Measurements from ENCODE around the gene SDK2.

The SDK2 gene

DNA sequence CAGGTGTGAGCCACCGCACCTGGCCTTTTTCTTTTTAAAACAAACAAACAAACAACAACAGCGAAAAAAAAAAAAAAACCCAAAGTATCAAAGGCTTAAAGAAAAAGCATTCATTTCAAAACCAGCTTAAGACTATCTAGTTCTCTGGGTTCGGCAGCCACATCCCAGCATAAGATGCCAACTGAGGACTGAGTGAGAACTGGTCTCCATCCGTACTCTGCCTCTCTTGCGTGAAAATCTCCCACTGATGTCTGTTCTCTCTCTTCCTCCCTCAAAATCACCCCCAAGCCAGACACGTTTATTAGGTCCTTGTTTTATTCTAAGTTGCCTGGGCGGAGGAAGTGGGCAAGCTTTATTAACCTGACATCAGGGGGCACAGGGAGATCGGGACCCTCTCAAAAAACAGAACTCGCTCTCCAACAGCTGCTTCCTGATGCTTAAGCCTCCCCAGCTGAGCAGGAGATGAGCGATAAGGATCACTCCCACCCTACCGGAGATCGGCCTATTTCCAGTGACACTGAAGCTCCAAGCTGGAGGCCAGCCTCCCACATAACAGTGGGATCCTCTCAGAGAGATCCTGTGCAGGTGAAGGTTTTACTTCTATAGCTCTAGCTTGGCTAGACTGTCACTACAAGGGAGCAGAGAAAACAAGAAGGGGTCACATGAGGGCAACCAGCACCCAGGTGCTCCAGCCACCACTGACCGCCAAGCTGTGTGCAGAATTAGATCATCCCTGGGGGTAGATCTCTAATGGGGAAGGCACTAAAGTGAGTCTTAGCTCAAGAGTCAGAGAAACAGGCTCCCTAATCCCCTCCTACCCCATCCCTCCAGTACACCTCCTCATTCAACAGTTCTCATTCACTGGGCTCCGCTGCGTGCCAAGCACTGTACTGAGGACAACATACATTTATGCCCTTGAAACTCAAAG is 346.0 kb downstream of the SDK2 start:
- H3K27me3 Mint-ChIP-seq = peaks cover 21% of the 10 kb centered on the region
- no peaks in the 10 kb centered on the region for H3K36me3 Mint-ChIP-seq
- CTCF ChIA-PET = interaction anchor here (1.3 kb wide), 1 partner anchor 13 kb away, joined by 4 read pairs; no protein-coding TSS in a partner anchor
- no peaks in the 10 kb centered on the region for H3K9me3 Mint-ChIP-seq
- no peaks in the 10 kb centered on the region for H3K4me1 Mint-ChIP-seq
- no peak overlapping the region for H3K4me3 Mint-ChIP-seq
- DNase-seq = no peak
- H3K27ac Mint-ChIP-seq = no peak overlapping the region

DNA sequence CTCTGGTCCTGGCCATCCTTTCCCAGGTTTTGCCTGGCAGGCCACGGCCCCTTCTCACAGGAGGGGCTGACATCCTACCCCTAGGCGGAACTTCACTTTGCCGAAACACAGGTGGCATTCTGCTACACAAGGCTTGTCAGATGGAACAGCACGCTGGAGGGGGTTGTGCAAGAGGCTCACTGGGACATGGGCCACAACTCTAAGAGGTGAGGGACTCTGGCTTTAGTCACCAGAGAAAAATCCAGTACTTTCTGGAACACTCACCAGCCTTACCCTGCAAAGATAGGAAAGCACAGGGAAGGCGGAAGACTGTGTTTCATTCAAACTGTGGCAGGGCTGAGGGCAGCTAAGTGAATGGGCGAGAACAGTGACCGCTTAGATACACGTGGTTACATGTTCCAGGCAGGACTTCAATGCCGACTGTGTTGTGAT is 350.7 kb downstream of the SDK2 start:
- CTCF ChIA-PET = no interaction called here
- H3K9me3 Mint-ChIP-seq = no peaks in the 10 kb centered on the region
- peaks cover 15% of the 10 kb centered on the region for H3K27me3 Mint-ChIP-seq
- peaks cover 25% of the 10 kb centered on the region for H3K4me1 Mint-ChIP-seq
- no peak for DNase-seq
- H3K36me3 Mint-ChIP-seq = no peaks in the 10 kb centered on the region
- H3K4me3 Mint-ChIP-seq = no peak overlapping the region
- H3K27ac Mint-ChIP-seq = no peak overlapping the region

DNA sequence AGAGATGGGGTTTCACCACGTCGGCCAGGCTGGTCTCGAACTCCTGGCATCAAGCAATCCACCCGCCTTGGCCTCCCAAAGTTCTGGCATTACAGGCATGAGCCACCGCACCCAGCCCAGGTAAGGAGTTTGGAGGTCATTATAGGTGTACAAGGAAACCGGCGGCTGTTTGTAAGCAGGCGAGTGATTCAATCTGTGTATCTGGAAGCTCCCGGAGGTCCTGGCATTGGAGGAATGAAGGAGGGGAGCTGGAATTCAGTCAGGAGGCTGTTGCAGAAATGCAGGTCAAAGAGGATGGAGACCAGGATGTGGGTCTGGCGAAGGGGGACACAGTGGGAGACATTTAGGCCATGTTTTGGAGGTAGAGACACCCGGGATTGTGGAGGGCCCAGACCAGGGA is 351.2 kb downstream of the SDK2 start:
- CTCF ChIA-PET = no interaction called here
- Mint-ChIP-seq H3K9me3 (no peaks in the 10 kb centered on the region), H3K36me3 (no peaks in the 10 kb centered on the region), H3K4me1 (peaks cover 25% of the 10 kb centered on the region), H3K4me3 (no peak overlapping the region), H3K27ac (no peak overlapping the region), H3K27me3 (peaks cover 10% of the 10 kb centered on the region)
- no peak for DNase-seq

DNA sequence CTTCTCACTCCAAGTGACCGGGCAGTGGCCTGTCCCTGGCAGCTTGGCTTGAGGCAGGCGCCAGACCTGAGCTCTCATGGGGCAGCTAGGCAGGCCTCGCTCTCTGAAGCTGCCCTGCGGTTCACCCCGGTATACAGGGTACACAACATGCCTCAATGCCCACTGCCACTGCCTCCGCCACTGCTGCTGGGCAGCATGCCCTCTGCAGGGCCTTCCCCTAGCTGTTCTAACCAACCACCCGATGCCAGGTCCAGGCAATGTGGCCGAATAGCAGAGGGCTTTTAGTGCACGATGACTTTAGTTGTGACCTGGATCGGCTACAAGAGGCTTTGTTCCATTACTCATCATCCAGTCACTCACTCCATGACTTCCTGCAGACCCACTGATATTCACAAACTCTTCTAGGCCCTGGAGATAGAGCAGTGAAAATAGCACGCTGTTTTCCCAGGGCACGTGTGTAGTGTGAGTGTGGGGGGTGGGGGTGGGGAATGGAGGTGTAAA is 352.2 kb downstream of the SDK2 start:
- DNase-seq = no peak
- Mint-ChIP-seq H3K36me3 (no peaks in the 10 kb centered on the region), H3K27ac (no peak overlapping the region), H3K4me1 (peaks cover 25% of the 10 kb centered on the region), H3K9me3 (no peaks in the 10 kb centered on the region), H3K4me3 (no peak overlapping the region), H3K27me3 (peaks cover 16% of the 10 kb centered on the region)
- CTCF ChIA-PET = interaction anchor here (1.7 kb wide), 1 partner anchor 78 kb away, joined by 4 read pairs; no protein-coding TSS in a partner anchor

DNA sequence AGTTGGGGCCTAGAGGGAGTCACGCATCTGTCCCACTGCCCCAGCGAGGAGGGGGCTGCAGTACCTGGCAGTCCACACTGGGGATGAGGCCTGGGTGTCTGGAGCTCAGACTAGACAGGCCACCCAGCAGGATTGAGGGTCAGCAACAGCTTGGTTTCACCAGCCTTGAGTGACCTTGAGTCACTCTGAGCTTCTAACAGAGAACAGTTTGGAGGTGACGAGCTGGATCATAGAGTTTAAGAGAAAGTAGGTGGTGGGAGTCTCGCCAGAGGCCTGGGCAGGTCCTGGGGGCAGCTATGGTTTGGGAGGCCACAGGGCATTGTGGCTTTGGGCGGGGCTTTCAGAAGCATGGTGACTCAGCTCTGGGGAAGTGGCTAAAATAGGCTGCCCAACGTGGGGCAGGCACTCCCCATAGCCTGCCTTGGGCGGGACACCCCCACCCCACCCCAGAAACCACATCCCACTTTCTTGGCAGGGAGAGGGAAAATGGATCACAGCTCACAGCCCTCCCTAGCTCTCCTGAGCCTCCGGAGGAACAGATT is 352.9 kb downstream of the SDK2 start:
- Mint-ChIP-seq H3K36me3 (no peaks in the 10 kb centered on the region), H3K27me3 (peaks cover 16% of the 10 kb centered on the region), H3K27ac (no peak overlapping the region), H3K4me3 (no peak overlapping the region), H3K9me3 (no peaks in the 10 kb centered on the region), H3K4me1 (peaks cover 25% of the 10 kb centered on the region)
- CTCF ChIA-PET = interaction anchor here (1.0 to 1.7 kb wide), 3 partner anchors 20 to 134 kb away, joined by 3 to 4 read pairs (median 4); no protein-coding TSS in a partner anchor
- no peak for DNase-seq

DNA sequence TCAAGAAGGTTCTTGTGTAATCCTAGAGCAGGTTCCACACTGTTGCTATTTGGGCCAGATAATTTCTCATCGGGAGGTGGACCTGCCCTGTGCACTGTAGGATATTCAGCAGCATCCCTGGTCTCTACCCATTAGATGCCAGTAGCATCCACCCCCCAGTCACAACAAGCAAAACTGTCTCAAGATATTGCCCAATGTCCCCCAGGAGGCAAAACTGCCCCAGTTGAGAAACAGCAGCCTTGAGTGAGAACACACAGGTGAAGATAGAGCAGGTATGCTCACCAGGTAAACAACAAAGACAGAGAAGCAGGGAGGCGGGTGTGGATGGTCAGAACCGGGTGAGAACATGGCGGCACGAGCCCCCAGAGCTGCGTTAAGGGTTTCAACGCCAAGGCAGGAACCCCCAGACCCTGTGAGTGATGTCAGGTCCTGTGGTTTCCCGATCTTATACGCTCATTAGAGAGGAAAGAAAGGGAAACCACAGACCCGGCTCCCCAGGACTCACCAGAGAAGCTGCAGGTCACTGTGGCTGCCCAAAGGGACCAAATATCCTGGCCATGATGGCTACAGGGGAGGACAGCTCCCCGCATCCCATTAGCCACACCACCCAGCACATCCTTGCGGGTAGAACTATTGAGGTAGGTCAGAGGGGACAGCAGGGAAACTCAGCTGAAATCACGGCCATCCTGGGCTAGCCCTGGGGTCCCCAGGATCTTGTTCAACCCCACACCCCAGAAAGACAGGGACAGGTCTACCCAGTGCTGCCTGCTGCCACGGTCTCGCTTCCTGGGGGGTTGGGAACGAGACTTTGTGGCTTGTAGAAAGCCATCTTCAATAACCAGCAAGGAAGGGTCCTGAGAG is 353.6 kb downstream of the SDK2 start:
- Mint-ChIP-seq H3K27ac (no peak overlapping the region), H3K4me1 (peaks cover 25% of the 10 kb centered on the region), H3K9me3 (no peaks in the 10 kb centered on the region), H3K27me3 (peaks cover 16% of the 10 kb centered on the region), H3K4me3 (no peak overlapping the region), H3K36me3 (no peaks in the 10 kb centered on the region)
- DNase-seq = no peak
- CTCF ChIA-PET = interaction anchor here (1.0 to 1.7 kb wide), 3 partner anchors 20 to 134 kb away, joined by 3 to 4 read pairs (median 4); no protein-coding TSS in a partner anchor

DNA sequence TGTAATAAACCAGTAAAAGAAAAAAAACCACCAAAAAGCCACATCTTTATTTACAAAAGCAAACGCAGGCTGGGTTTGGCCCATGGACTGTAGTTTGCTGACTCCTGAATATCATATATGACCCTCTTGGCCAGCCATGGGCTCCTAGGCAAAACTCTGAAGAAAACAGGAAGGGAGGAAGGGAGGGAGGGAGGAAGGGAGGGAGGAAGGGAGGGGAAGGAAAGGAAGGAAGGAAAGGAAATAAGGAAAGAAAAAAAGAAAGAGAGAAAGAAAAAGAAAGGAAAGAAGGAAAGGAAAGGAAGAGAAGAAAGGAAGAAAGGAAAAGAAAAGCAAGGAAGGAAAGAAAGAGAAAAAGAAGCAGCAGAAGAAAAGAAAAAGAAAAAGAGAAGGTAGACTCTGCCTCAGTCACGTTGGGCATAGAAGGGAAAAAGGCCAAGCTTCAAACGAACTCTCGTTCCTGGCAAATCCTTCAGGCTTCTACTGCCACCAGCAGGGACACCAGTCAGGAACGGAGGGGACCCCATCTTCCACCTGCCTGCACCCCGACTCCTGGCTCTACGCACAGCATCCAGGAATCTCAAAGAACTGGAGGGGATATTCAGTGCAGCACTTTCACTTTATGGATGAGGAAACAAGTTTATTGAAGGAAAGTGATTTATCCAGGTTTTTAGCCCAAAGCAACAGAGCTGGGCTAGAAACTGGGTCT is 354.5 kb downstream of the SDK2 start:
- Mint-ChIP-seq H3K27ac (no peak overlapping the region), H3K4me3 (no peak overlapping the region), H3K4me1 (peaks cover 25% of the 10 kb centered on the region), H3K27me3 (peaks cover 16% of the 10 kb centered on the region), H3K36me3 (no peaks in the 10 kb centered on the region), H3K9me3 (no peaks in the 10 kb centered on the region)
- no peak for DNase-seq
- CTCF ChIA-PET = no interaction called here

DNA sequence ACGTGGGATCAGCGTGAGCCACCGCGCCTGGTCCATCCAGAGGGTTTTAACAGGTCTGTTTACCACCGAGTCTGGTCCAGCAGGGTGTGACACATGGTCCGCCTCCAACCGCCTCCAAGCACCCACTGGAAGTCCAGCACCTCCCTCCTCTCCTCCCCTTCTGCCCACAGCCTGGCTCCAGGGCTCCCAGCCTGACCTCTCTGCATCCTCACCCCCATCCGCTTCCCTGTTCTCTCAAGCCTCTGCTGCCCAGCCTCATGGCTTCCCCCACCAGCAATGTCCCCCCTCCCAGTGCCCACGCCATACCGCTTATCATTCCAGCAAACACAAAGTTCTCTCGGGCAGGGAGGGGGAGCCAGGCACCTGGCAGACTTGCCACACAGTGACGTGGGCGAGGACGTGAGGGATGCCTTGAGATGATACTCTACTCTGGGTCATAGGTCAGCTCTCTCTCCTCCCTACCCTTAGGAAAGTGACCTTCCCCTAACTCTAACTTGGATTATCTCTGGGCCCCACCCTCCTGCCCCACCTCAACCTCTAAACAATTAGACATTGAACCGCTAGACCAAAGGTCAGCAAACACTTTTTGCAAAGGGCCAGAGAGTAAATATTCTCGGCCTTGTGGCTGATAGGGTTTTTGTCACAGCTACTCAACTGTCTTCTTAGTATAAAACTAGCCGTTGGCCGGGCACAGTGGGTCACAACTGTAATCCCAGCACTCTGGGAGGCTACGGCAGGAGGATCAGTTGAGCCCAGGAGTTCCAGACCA is 355.5 kb downstream of the SDK2 start:
- no peak overlapping the region for H3K4me3 Mint-ChIP-seq

DNA sequence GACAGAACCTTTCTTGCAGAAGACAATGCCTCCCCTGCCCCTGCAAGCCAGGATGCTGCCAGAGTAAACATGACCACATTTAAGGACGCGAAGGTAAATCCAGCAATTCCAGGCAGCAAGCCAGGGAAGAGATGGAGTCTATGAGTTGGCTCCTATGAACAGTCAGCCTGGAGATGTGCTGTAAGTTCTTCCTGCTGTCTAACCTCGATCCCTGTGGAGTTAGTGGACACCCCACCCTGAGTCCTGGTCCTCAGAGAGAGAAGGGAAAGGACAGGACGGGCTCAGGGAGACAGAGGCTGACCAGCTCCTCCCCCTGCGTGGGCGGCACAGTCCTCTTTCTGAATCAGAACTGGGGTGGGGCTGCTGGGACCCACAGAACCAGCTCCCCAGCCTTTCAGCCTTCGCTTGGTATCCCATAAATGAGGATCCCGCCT is 357.4 kb downstream of the SDK2 start:
- CTCF ChIA-PET = no interaction called here
- Mint-ChIP-seq H3K4me1 (peaks cover 21% of the 10 kb centered on the region), H3K36me3 (no peaks in the 10 kb centered on the region), H3K27me3 (peaks cover 12% of the 10 kb centered on the region), H3K9me3 (no peaks in the 10 kb centered on the region), H3K27ac (no peak overlapping the region), H3K4me3 (no peak overlapping the region)
- no peak for DNase-seq

More for the DNA sequence above, 355.5 kb downstream of the SDK2 start:
- H3K27me3 Mint-ChIP-seq = peaks cover 16% of the 10 kb centered on the region
- no peaks in the 10 kb centered on the region for H3K9me3 Mint-ChIP-seq
- H3K36me3 Mint-ChIP-seq = no peaks in the 10 kb centered on the region
- CTCF ChIA-PET = no interaction called here
- no peak overlapping the region for H3K27ac Mint-ChIP-seq
- DNase-seq = no peak
- peaks cover 25% of the 10 kb centered on the region for H3K4me1 Mint-ChIP-seq

DNA sequence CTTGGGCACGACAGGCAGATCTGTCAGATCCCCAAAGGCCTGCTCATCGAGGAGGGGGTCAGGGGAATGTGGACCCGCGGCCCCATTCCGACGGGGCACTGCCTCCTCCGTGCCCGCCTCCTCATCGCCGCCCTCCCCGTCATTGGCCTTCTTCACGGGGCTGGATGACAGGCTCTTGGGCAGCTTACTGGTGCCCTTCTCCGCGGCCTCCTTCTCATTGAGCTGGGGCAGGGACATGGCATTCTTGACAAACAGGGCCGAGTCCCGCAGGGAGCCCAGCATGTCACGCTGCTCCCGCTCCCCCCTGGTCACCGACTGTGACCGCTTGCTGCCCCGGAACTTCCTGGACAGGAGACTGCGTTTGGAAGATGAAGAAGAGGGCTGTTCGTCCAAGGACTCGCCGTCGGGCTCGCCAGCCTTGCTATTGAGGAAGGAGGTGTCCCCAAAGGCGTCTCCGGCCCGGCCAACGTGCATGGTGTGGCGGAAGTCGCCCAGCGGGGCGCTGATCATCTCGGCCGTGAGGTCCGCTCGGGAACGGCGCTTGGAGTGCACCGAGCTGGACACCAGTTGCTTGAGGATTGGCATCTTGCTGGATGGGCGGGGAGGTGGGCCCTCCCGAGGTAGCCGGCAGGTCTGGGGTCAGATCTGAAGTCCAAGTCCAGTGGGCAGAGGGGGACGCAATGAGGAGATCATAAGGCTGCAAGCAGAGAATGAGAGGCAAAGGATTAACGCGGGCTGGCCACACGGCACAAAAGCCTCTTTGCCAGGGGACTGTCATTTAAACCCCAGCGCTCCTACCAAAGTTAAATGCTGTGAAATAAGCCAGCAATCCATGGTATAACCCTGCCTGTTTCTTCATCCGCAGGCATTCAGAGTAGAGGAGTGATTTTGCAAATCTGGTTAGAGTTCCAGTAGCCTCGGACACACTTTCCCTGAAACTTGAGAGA is 358.1 kb downstream of the SDK2 start:
- H3K9me3 Mint-ChIP-seq = no peaks in the 10 kb centered on the region
- CTCF ChIA-PET = no interaction called here
- H3K4me3 Mint-ChIP-seq = no peak overlapping the region
- no peak overlapping the region for H3K27ac Mint-ChIP-seq
- peaks cover 14% of the 10 kb centered on the region for H3K4me1 Mint-ChIP-seq
- peaks cover 15% of the 10 kb centered on the region for H3K27me3 Mint-ChIP-seq
- DNase-seq = no peak
- H3K36me3 Mint-ChIP-seq = no peaks in the 10 kb centered on the region

DNA sequence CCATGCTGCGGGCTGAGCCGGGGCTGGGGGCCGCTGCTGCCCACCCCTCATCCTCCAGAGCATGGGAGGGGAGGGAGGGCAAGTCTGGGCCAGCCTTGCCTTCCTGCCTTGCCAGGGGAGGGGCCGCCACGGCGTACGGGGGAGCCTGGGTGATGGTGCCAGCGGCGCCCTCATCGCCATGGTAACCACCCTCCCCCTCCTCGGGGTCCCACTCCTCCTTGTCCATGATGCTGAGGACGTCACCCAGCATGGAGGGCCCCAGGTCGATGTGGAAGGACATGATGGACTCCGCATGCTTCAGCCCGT is 358.7 kb downstream of the SDK2 start:
- H3K27ac Mint-ChIP-seq = no peak overlapping the region
- CTCF ChIA-PET = no interaction called here

DNA sequence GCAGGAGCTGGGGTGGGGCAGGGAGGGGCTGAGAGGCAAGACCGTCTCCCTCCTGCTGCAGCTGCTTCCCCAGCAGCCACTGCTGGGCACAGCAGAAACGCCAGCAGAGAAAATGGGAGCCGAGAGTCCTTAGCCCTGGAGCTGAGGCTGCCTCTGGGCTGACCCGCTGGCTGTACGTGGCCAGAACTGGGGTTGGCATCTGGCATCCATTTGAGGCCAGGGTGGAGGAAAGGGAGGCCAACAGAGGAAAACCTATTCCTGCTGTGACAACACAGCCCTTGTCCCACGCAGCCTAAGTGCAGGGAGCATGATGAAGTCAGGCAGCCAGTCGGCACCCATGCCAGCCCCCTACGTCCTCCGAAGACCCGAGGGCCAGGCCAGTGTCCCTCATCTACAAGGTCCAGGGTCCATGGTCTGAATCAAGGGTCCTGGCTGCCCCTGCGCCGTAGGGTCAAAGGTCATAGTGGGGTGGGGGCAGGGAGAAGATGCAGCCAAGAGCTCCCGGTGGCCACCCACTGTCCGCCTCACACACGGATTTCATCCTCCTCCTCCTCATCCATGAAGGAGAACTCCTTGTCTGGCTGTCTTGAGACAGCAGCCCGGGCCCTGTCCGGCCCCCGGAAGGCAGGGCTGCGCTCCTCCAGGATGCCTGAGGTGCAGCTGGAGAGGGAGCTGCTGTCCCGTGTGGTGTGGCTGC is 359.2 kb downstream of the SDK2 start:
- H3K36me3 Mint-ChIP-seq = no peaks in the 10 kb centered on the region
- H3K4me3 Mint-ChIP-seq = no peak overlapping the region
- CTCF ChIA-PET = no interaction called here
- H3K4me1 Mint-ChIP-seq = peaks cover 3% of the 10 kb centered on the region
- H3K9me3 Mint-ChIP-seq = no peaks in the 10 kb centered on the region
- H3K27me3 Mint-ChIP-seq = peaks cover 15% of the 10 kb centered on the region
- no peak overlapping the region for H3K27ac Mint-ChIP-seq
- no peak for DNase-seq

More for the DNA sequence above, 358.7 kb downstream of the SDK2 start:
- DNase-seq = no peak
- H3K4me3 Mint-ChIP-seq = no peak overlapping the region
- peaks cover 8% of the 10 kb centered on the region for H3K4me1 Mint-ChIP-seq
- no peaks in the 10 kb centered on the region for H3K9me3 Mint-ChIP-seq
- no peaks in the 10 kb centered on the region for H3K36me3 Mint-ChIP-seq
- H3K27me3 Mint-ChIP-seq = peaks cover 15% of the 10 kb centered on the region

All from activated naive CD4-positive, alpha-beta T cell treated with anti-CD3 and anti-CD28 coated beads, Interleukin-2, amount 10 ng/mL, durations not matched to agents 7 days and 5 days (primary cell).